ENCODE data around the gene HOXB8.

DNA sequence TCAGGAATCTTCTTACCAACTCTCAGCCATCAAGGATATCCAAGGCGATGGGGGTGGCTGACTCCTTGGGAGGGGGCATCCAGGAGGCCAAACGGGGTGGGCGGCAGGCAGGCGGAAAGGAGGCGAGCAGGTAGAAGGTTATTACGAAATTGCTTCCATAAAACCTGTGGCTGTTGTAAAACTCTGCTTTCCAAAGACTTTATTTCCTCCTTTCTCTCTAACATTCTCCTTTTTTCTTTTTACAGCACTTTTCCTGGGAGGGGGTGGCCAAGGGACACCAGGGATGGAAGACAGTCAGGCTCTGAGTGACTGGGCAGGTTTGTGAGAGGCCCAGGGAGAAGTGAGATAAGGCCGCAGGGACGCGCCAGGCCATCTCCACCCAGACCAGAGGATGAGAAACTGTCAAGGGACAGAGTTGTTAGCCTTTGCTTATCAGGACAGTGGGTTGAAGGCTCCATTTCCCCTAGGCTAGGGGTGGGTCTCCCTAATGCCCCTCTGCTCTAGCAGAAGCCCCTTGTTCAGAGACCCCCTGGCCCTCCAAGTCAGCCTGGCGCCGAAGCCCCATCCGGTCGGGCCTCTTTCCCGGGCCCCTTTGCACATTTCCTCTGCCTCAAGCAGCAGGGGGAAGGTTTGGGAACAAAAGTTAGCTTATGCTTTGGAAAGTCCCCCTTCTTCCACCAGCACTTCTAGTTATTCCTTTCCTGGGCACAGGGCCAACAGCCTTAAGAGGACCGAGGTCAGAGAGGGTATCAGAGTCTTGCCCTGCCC is 16.0 kb upstream of the HOXB8 start:
- TF ChIP-seq, protein P1, sequence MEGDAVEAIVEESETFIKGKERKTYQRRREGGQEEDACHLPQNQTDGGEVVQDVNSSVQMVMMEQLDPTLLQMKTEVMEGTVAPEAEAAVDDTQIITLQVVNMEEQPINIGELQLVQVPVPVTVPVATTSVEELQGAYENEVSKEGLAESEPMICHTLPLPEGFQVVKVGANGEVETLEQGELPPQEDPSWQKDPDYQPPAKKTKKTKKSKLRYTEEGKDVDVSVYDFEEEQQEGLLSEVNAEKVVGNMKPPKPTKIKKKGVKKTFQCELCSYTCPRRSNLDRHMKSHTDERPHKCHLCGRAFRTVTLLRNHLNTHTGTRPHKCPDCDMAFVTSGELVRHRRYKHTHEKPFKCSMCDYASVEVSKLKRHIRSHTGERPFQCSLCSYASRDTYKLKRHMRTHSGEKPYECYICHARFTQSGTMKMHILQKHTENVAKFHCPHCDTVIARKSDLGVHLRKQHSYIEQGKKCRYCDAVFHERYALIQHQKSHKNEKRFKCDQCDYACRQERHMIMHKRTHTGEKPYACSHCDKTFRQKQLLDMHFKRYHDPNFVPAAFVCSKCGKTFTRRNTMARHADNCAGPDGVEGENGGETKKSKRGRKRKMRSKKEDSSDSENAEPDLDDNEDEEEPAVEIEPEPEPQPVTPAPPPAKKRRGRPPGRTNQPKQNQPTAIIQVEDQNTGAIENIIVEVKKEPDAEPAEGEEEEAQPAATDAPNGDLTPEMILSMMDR (IDR thresholded peaks at IDR 0.05): no peak
- no peak for TF ChIP-seq ZFX (IDR thresholded peaks at IDR 0.05; ENCODE audit: borderline replicate concordance)

Measured in 22Rv1 (cell line).